GM20000 (cell line): Measurements from ENCODE around the gene SIX1.
A peak's percentile ranks its signal among the peaks of the same experiment; 100 is the strongest.

ENCODE experiments used
- DNase-seq: peaks from one replicate; pipeline ENCODE4 v3.0.0; 2012; ENCODE audit warnings: low spot score
- TF ChIP-seq, protein P1 (sequence below): IDR thresholded peaks from 2 replicates; pipeline ENCODE4 v1.5.1; 2012; ENCODE audit warnings: mild to moderate bottlenecking, control low read depth; ENCODE audit errors: extremely low read depth, missing control alignments

The SIX1 gene

GRCh38 chr14:60644666-60645065 lies 4.6 kb downstream of the SIX1 start:
- TF ChIP-seq, protein P1, sequence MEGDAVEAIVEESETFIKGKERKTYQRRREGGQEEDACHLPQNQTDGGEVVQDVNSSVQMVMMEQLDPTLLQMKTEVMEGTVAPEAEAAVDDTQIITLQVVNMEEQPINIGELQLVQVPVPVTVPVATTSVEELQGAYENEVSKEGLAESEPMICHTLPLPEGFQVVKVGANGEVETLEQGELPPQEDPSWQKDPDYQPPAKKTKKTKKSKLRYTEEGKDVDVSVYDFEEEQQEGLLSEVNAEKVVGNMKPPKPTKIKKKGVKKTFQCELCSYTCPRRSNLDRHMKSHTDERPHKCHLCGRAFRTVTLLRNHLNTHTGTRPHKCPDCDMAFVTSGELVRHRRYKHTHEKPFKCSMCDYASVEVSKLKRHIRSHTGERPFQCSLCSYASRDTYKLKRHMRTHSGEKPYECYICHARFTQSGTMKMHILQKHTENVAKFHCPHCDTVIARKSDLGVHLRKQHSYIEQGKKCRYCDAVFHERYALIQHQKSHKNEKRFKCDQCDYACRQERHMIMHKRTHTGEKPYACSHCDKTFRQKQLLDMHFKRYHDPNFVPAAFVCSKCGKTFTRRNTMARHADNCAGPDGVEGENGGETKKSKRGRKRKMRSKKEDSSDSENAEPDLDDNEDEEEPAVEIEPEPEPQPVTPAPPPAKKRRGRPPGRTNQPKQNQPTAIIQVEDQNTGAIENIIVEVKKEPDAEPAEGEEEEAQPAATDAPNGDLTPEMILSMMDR = no peak
- no peak for DNase-seq

GRCh38 chr14:60643463-60644314 lies 5.6 kb downstream of the SIX1 start:
- TF ChIP-seq, protein P1 = no peak
- peak; percentile 8 for DNase-seq

GRCh38 chr14:60643141-60643462 lies 6.2 kb downstream of the SIX1 start:
- peak; percentile 16 for DNase-seq
- TF ChIP-seq, protein P1 = no peak

DNA sequence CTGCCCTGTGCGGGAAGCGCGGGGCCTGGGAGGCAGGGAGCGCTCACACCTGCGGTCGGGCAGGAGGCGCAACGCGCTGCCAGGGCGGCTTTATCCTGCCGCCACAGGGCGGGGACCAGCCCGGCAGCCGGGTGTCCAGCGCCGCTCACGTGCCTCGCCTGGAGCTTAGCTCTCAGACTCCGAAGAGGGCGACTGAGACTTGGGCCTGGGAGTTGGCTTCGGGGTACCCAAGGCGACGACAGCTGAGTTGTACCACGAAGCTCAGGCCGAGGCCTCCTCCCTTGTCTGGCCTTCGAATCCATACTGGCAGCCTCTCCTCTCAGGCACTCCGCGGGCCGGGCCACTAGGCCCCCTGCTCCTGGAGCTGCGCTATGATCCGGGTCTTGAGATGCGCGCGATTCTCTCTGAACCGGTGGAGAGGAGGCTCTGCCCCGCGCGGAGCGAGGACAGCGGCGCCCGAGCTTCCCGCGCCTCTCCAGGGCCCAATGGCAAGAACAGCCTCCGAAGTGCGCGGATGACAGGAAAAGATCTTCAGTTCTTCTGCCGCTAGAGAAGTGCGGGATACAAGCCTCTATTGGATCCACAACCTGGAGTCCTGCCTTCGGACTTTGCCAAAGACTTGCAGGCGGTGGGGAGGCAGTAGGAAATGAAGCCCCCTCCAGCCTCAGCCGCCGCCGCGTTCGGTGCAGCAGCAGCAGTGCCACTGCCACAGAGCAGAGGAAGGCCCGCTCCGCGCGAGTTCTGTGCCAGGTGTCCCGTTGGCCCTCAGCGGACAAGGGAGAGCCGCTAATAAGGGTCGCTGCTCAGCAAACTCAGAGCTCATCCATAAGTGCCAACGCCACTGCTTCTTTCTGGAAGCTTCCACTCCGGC lies 6.8 kb downstream of the SIX1 start:
- TF ChIP-seq, protein P1 = no peak

DNA sequence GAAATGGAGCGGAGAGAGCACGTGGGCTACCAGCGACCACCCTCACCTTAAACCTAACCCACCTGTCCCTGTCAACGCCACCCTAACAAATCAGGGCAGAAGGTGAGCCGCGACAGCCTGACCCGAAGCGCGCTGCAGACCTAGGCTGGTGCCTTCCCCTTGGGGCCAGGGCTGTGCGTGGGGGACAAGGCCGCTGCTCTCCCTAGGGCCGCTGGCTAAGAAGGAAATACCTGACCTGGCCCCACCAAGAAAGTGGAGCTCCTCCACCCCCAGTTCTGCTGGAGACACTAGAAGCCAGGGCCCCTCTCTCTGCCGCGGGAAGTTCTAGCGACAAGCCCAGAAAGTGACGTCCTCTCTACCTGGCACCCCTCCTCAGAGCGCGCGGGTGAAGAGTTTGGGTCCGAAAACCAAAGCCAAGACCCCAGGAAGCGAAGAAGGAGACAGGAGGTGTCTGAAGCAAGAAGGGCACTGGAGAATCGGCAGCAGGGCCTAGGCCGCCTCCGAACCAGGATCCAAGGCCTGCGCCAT lies 7.5 kb downstream of the SIX1 start:
- TF ChIP-seq, protein P1 = no peak
- DNase-seq = peak; percentile 16

More for the DNA sequence above, 6.8 kb downstream of the SIX1 start:
- peak; percentile 14 for DNase-seq

DNA sequence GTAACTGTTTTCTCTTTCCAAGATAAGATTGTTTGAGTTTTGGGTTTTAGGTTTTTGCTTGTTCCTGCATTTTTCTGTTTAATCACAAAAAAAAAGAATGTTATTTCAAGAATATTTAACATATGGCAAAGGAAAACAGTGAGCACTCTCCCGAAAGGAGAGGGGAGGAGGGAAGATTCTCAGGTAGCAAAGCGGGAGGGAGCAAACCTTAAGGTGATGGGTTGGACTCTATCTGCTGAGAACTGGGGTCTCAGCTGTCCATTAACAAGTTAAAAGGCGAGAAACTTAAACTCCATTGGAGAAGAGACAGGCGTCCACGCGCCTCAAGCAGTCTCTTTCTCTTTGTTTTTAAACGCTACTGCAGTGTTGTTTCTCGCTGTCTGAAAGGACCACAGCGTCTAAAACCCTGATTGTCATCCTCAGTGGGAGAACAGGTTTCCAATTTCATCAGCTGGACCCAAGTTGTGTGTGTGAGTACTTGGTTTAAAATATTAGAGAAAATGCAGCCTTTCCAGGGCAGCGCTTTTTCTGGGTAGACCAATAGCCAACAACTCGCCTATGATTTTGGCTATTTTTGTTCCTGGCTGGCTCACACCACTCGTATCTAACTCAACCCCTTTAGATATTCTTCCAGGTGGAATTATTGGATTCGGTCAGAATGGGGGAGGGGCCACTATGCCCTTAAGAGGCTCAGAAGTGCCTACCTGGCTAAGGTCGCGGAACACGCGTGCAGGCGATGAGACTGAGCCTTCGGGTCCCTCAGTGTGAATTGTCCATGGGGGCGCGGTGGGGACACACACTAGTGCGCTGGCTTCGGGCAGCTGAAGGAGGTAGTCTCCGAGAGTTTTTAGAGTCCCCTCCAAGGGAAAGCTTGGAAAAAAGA lies 8.2 kb downstream of the SIX1 start:
- TF ChIP-seq, protein P1 = no peak
- DNase-seq = peak; percentile 7
